Thyroid gland (tissue), 4 donors: ENCODE data around the gene MAD1L1. TPM values are rescaled to one million over a fixed set of nuclear protein-coding genes. Genes with fewer than 3 reads are reported as not detected.

Experiments used
- DNase-seq, 2 donors: peaks; one replicate each; pipeline ENCODE4 v3.0.0-alpha.2; 2019
- H3K27ac ChIP-seq, 3 donors: fragments of 200-600 bp; sonication (generic); 1 replicate in 2 of 3; 2 replicates in 1 of 3; pipeline ENCODE4 v1.5.1; 2016 to 2019; ENCODE audit warnings: mild to moderate bottlenecking in 1 of 3, moderate library complexity in 1 of 3
- H3K27me3 ChIP-seq: fragments of 200-600 bp; sonication (generic); one replicate; pipeline ENCODE4 v1.5.1; 2019
- H3K36me3 ChIP-seq, 2 donors: fragments of 200-600 bp; sonication (generic); one replicate each; pipeline ENCODE4 v1.5.1; 2016 to 2019
- H3K4me1 ChIP-seq, 2 donors: fragments of 200-600 bp; sonication (generic); one replicate each; pipeline ENCODE4 v1.5.1; 2017 to 2019
- H3K4me3 ChIP-seq, 3 donors: fragments of 200-600 bp; sonication (generic); replicated peaks in 1 of 3; 1 replicate in 2 of 3; 2 replicates in 1 of 3; pipeline ENCODE4 v1.5.1; 2016; ENCODE audit warnings: mild to moderate bottlenecking in 1 of 3
- H3K9me3 ChIP-seq: fragments of 200-600 bp; sonication (generic); one replicate; pipeline ENCODE4 v1.5.1; 2017
- CTCF ChIP-seq, 6 experiments: fragments of 200-600 bp in 3 of 6; fragments of 450-650 bp in 3 of 6; sonication (generic) in 3 of 6; IDR thresholded peaks; one replicate each; pipeline ENCODE4 v1.5.1; 2016 to 2019; ENCODE audit warnings: antibody characterized with exemption in 6 of 6, mild to moderate bottlenecking in 2 of 6, inconsistent platforms in 1 of 6, moderate library complexity in 1 of 6
- POLR2A ChIP-seq, 2 donors: fragments of 450-650 bp; IDR thresholded peaks; one replicate each; pipeline ENCODE4 v1.6.1; 2017; ENCODE audit warnings: antibody characterized with exemption in 2 of 2, mild to moderate bottlenecking in 2 of 2, moderate library complexity in 1 of 2
- WGBS, 2 donors: methylation state at CpG; one replicate each; pipeline ENCODE4 v1.1.5; 2017; 5-methylcytosine and 5-hydroxymethylcytosine counted together
- intact Hi-C: fragments of 100-400 bp; cut with DNase I; formaldehyde crosslinking; loops from one replicate; pipeline ENCODE4 v1.15.1; 2023
- total RNA-seq, 4 donors: library from RNA; depleted of rRNA; stranded (reverse); fragments of >200 nt; gene quantifications; one replicate each; pipeline ENCODE4 v1.2.3, GENCODE V29; 2016

Gene MAD1L1
- total RNA-seq, 4 donors from 2014 or later, result 27.4 to 38.6 (median 33.9) TPM

- H3K4me3 ChIP-seq, result no peak overlapping the region
- no peak overlapping the region for H3K27ac ChIP-seq
- H3K27me3 ChIP-seq, result no peaks in the 10 kb centered on the region
- peaks cover 31 to 49% of the 10 kb centered on the region in 2 donors for H3K36me3 ChIP-seq
- WGBS, 2 donors, result 92 to 95% methylated on average over 14 to 15 of the region's 15 CpGs
- DNase-seq, result no peak
- TF ChIP-seq POLR2A (IDR thresholded peaks at IDR 0.05), result no peak
- no peak for TF ChIP-seq CTCF (IDR thresholded peaks at IDR 0.05)
- H3K4me1 ChIP-seq, result no peaks in the 10 kb centered on the region
- no peaks in the 10 kb centered on the region for H3K9me3 ChIP-seq
- intact Hi-C loops, result no loop called here
Measured at GRCh38 chr7:2213551-2214215, 19.1 kb downstream of the MAD1L1 start.

DNA sequence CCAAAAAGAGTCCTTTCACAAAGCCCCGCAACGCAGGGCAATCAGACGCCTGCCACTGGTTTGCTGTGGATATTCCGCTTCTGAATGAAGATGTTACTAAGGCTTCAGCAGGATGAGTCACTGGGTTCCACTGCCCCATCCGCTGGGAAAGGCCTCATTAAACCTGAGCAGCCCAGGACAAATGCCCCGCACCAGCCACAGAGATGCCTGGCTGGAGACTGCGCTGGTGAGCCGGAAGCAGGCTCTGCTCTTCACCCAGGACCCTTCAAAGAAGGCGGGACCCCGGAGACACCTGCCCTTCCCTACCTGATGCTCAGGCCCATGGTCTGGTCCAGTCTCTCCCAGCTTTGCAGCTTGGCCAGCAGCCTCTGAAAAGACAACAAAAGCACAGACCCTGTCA is 19.8 kb downstream of the MAD1L1 start:
- 96 to 100% methylated on average over 5 to 7 of the region's 10 CpGs for WGBS, 2 donors
- intact Hi-C loops, result no loop called here
- no peaks in the 10 kb centered on the region for H3K27me3 ChIP-seq
- H3K9me3 ChIP-seq, result no peaks in the 10 kb centered on the region
- DNase-seq, result no peak
- no peaks in the 10 kb centered on the region for H3K4me1 ChIP-seq
- TF ChIP-seq POLR2A (IDR thresholded peaks at IDR 0.05), result no peak
- H3K4me3 ChIP-seq, result no peak overlapping the region
- H3K36me3 ChIP-seq, result peaks cover 31 to 49% of the 10 kb centered on the region in 2 donors
- no peak overlapping the region for H3K27ac ChIP-seq

- no peak for TF ChIP-seq CTCF (IDR thresholded peaks at IDR 0.05)
- no peak for TF ChIP-seq POLR2A (IDR thresholded peaks at IDR 0.05)
- Histone ChIP-seq H3K36me3 (peaks cover 24 to 43% of the 10 kb centered on the region in 2 donors), H3K4me3 (no peak overlapping the region), H3K9me3 (no peaks in the 10 kb centered on the region), H3K27ac (no peak overlapping the region), H3K4me1 (no peaks in the 10 kb centered on the region), H3K27me3 (no peaks in the 10 kb centered on the region)
- no peak for DNase-seq
- WGBS, 2 donors, result 88 to 93% methylated on average over 10 to 13 of the region's 13 CpGs
- intact Hi-C loops, result no loop called here
Measured at GRCh38 chr7:2211926-2212325, 20.8 kb downstream of the MAD1L1 start.

DNA sequence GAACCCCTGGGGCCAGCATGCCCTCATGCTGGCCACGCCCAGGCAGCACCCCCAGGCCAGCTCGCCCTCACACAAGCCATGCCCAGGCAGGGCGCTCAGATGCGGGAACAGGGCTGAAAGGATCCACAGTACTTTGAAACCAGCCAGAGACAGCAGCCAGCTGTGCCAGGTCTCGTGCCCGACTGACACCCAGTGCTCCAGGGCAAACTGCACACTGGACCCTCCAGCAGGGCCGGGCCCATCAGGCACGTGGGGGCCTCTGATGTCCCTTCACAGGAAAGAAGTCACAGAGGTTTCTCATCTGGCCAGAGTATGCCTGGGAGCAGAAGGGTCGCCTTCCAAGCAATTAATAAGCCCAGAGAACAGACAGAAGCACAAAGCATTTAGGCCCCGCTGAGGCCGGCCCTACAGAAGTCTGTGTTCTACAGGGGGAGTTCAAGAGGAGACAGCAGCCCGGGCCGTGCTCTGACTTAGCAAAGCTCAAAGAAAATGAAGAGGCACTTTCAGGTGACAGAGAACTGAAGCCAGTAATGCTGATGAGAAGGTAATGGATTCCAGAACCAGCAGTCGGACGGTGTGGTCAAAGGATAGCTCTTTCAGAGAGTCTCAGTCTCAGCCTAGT is 21.4 kb downstream of the MAD1L1 start:
- WGBS, 2 donors, result 84 to 97% methylated on average over 14 to 15 of the region's 15 CpGs
- H3K27me3 ChIP-seq, result no peaks in the 10 kb centered on the region
- no peaks in the 10 kb centered on the region for H3K4me1 ChIP-seq
- no peak for DNase-seq
- H3K36me3 ChIP-seq, result peaks cover 18 to 37% of the 10 kb centered on the region in 2 donors
- TF ChIP-seq CTCF (IDR thresholded peaks at IDR 0.05) (no peak), POLR2A (IDR thresholded peaks at IDR 0.05) (no peak)
- H3K9me3 ChIP-seq, result no peaks in the 10 kb centered on the region
- no peak overlapping the region for H3K4me3 ChIP-seq
- no peak overlapping the region for H3K27ac ChIP-seq
- intact Hi-C loops, result no loop called here

DNA sequence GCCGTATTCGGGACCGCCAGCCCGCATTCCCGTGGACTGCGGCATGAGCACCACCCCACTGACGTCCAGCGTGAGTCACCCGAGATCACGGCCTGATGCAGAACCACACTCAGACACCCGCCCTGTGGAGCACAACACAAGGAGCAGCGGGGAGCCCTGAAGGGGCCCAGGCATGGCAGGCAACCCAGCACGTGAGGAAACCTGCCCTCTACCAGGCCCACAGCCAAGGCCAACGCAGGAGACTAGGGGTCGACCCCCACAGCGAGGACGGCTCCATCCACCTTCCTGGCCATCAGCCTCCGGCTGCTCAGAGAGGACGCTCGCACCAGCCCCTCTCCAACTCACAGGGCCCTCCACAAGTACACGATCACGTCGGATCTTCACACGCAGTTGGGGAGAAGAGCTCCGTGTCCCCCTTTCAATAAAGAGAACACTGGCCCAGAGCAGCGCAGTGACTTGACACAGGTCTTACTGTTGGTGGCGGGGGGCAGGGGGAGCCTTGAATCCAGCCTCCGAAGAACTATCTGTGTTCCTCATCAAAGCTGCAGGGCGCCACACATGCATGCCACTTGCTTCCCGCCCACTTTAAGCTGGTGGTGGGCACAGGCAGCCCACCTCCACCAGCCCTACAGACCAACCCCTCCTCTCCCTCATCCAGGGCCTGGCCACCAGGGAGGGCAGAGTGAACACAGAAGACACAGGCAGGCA is 22.0 kb downstream of the MAD1L1 start:
- peaks cover 12 to 30% of the 10 kb centered on the region in 2 donors for H3K36me3 ChIP-seq
- no peak overlapping the region for H3K27ac ChIP-seq
- no peaks in the 10 kb centered on the region for H3K4me1 ChIP-seq
- TF ChIP-seq POLR2A (IDR thresholded peaks at IDR 0.05) (no peak), CTCF (IDR thresholded peaks at IDR 0.05) (no peak)
- intact Hi-C loops, result no loop called here
- WGBS, 2 donors, result 95 to 97% methylated on average over 17 to 21 of the region's 30 CpGs
- H3K9me3 ChIP-seq, result no peaks in the 10 kb centered on the region
- H3K27me3 ChIP-seq, result no peaks in the 10 kb centered on the region
- no peak for DNase-seq
- H3K4me3 ChIP-seq, result no peak overlapping the region
